CD14-positive monocyte (primary cell): ENCODE results near the gene HLA-DOA. TPM values are rescaled to one million over a fixed set of nuclear protein-coding genes. Genes with fewer than 3 reads are reported as not detected.

Experiments used
- DNase-seq, 3 donors: peaks; one replicate each; pipeline ENCODE4 v3.0.0-alpha.2; 2011 to 2022
- H2AFZ ChIP-seq: 2 replicates; pipeline ENCODE4 v1.6.0; 2012; ENCODE audit warnings: mild to moderate bottlenecking, low read depth, low read length, inconsistent platforms; ENCODE audit not compliant: insufficient read depth, poor library complexity, severe bottlenecking
- H3K27ac ChIP-seq, 2 donors: 1 replicate in 1 of 2; 2 replicates in 1 of 2; pipeline ENCODE4 v1.5.1; 2012 to 2013; ENCODE audit warnings: low read length in 2 of 2, control low read depth in 1 of 2, inconsistent platforms in 1 of 2, low read depth in 1 of 2, mild to moderate bottlenecking in 1 of 2
- H3K27me3 ChIP-seq, 2 donors: one replicate each; pipeline versions ENCODE4 v1.6.0 to v1.6.1; 2011 to 2013; ENCODE audit warnings: low read length in 2 of 2; ENCODE audit not compliant: control insufficient read depth in 2 of 2, insufficient read depth in 2 of 2
- H3K36me3 ChIP-seq, 2 donors: replicated peaks in 1 of 2; 1 replicate in 1 of 2; 2 replicates in 1 of 2; pipeline versions ENCODE4 v1.5.1 to v1.6.1; 2012 to 2013; ENCODE audit warnings: low read length in 2 of 2, control low read depth in 1 of 2, inconsistent platforms in 1 of 2, mild to moderate bottlenecking in 1 of 2; ENCODE audit not compliant: insufficient read depth in 2 of 2, control insufficient read depth in 1 of 2
- H3K4me1 ChIP-seq, 2 donors: 1 replicate in 1 of 2; 2 replicates in 1 of 2; pipeline versions ENCODE4 v1.5.1 to v1.6.1; 2012 to 2013; ENCODE audit warnings: low read length in 2 of 2, control low read depth in 1 of 2, inconsistent platforms in 1 of 2, mild to moderate bottlenecking in 1 of 2, moderate library complexity in 1 of 2; ENCODE audit not compliant: insufficient read depth in 2 of 2, control insufficient read depth in 1 of 2
- H3K4me2 ChIP-seq: replicated peaks from 2 replicates; pipeline ENCODE3; 2012; ENCODE audit warnings: low read length, moderate library complexity, mild to moderate bottlenecking; ENCODE audit not compliant: poor library complexity, severe bottlenecking; ENCODE audit errors: extremely low read depth
- H3K4me3 ChIP-seq, 3 experiments: fragments of 200-600 bp in 1 of 3; sonication (generic) in 1 of 3; replicated peaks in 1 of 3; 1 replicate in 2 of 3; 2 replicates in 1 of 3; pipeline ENCODE4 v1.5.1; 2011 to 2013; ENCODE audit warnings: low read length in 3 of 3, mild to moderate bottlenecking in 3 of 3, control low read depth in 2 of 3, low read depth in 2 of 3, inconsistent platforms in 1 of 3, moderate library complexity in 1 of 3
- H3K79me2 ChIP-seq: 2 replicates; pipeline ENCODE4 v1.6.0; 2012; ENCODE audit warnings: mild to moderate bottlenecking, control low read depth, inconsistent platforms, low read length, moderate library complexity; ENCODE audit not compliant: insufficient read depth
- H3K9ac ChIP-seq: 2 replicates; pipeline ENCODE4 v1.6.0; 2017; ENCODE audit warnings: low read length, mild to moderate bottlenecking; ENCODE audit not compliant: insufficient read depth, poor library complexity, severe bottlenecking
- H3K9me3 ChIP-seq, 2 donors: replicated peaks in 1 of 2; 1 replicate in 1 of 2; 2 replicates in 1 of 2; pipeline versions ENCODE4 v1.5.1 to v1.6.1; 2012 to 2013; ENCODE audit warnings: low read length in 2 of 2, control low read depth in 1 of 2; ENCODE audit not compliant: control insufficient read depth in 1 of 2, insufficient read depth in 1 of 2
- H4K20me1 ChIP-seq: 2 replicates; pipeline ENCODE4 v1.6.0; 2012; ENCODE audit warnings: mild to moderate bottlenecking, low read length, control low read depth, moderate library complexity; ENCODE audit not compliant: insufficient read depth
- H3K27ac Mint-ChIP-seq, 7 donors: one replicate each; pipeline ENCODE4 v1.8.0; 2020; ENCODE audit warnings: mild to moderate bottlenecking in 7 of 7, mixed read lengths in 7 of 7, moderate library complexity in 6 of 7, inconsistent platforms in 2 of 7
- H3K27me3 Mint-ChIP-seq, 3 donors: one replicate each; pipeline ENCODE4 v1.8.0; 2021 to 2022; ENCODE audit warnings: low read depth in 3 of 3, mild to moderate bottlenecking in 3 of 3, mixed read lengths in 3 of 3, moderate library complexity in 3 of 3, inconsistent platforms in 1 of 3
- H3K36me3 Mint-ChIP-seq, 2 donors: one replicate each; pipeline ENCODE4 v1.8.0; 2020; ENCODE audit warnings: mixed read lengths in 2 of 2, inconsistent platforms in 1 of 2, mild to moderate bottlenecking in 1 of 2
- H3K4me1 Mint-ChIP-seq: one replicate; pipeline ENCODE4 v1.8.0; 2020; ENCODE audit warnings: mild to moderate bottlenecking, mixed read lengths
- H3K4me3 Mint-ChIP-seq, 2 donors: one replicate each; pipeline ENCODE4 v1.8.0; 2020; ENCODE audit warnings: mild to moderate bottlenecking in 2 of 2, mixed read lengths in 2 of 2, moderate library complexity in 1 of 2
- H3K9me3 Mint-ChIP-seq, 7 donors: one replicate each; pipeline ENCODE4 v1.8.0; 2020 to 2022; ENCODE audit warnings: mixed read lengths in 7 of 7, mild to moderate bottlenecking in 6 of 7, moderate library complexity in 6 of 7, inconsistent platforms in 2 of 7
- WGBS: methylation state at CpG from one replicate; pipeline ENCODE4 v1.1.5; 2013; ENCODE audit warnings: missing lambda C conversion rate; ENCODE audit not compliant: insufficient coverage; 5-methylcytosine and 5-hydroxymethylcytosine counted together
- intact Hi-C, 2 donors: fragments of 100-400 bp; cut with micrococcal nuclease; formaldehyde crosslinking; loops; one replicate each; pipeline versions ENCODE4 v1.15.0 to v1.15.1; 2023
- polyA plus RNA-seq, 3 donors: library from polyadenylated mRNA; depleted of rRNA in 1 of 3; unstranded in 2 of 3; stranded (reverse) in 1 of 3; fragments of 300-500 nt in 2 of 3; fragments of >200 nt in 1 of 3; fragmentation: Illumina TruSeq in 2 of 3; gene quantifications; 1 replicate in 2 of 3; 2 replicates in 1 of 3; pipeline ENCODE4 v1.2.3, GENCODE V29; 2012 to 2021
- TF ChIP-seq, protein P1 (sequence below): fragments of 200-600 bp; IDR thresholded peaks from one replicate; pipeline ENCODE4 v1.8.0; 2022; ENCODE audit warnings: antibody characterized with exemption, mild to moderate bottlenecking

Gene HLA-DOA
- polyA plus RNA-seq, 3 donors, result 2.8 to 15.4 (median 9.1) TPM

DNA sequence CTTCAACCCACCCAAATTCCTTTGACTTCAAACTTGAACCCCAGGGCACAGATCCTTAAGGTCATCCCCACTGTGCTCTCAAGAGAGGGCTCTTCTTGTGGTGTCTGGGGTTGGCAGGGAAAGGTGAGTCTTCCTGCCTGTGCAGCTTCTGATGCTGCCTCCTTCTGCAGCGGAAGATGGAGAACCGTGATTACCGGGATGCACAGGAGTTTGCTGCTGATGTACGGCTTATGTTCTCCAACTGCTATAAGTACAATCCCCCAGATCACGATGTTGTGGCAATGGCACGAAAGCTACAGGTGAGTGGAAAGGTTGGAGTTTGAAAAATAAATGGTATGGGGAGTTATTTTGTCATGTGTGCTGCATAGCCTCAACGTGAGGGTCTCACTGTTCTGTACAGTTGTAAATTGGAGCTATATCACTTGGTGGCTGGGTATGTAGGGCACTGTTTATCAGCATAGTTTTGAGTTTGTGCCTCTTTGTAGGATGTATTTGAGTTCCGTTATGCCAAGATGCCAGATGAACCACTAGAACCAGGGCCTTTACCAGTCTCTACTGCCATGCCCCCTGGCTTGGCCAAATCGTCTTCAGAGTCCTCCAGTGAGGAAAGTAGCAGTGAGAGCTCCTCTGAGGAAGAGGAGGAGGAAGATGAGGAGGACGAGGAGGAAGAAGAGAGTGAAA, 32.0 kb downstream of the HLA-DOA start:
- H3K27me3 Mint-ChIP-seq, result peaks cover 0 to 7% (median 0%) of the 10 kb centered on the region in 3 donors
- intact Hi-C loops, result no loop called here
- H4K20me1 ChIP-seq, result peaks cover 100% of the 10 kb centered on the region
- peaks cover 79 to 89% of the 10 kb centered on the region in 2 donors for H3K36me3 ChIP-seq
- H3K9ac ChIP-seq, result no peak overlapping the region
- H3K9me3 ChIP-seq, result no peaks in the 10 kb centered on the region
- no peak for DNase-seq
- peak overlapping the region in 6 of 7 donors; percentile 3 to 78 (median 8) for H3K27ac Mint-ChIP-seq
- H3K27me3 ChIP-seq, result no peaks in the 10 kb centered on the region
- TF ChIP-seq, protein P1, sequence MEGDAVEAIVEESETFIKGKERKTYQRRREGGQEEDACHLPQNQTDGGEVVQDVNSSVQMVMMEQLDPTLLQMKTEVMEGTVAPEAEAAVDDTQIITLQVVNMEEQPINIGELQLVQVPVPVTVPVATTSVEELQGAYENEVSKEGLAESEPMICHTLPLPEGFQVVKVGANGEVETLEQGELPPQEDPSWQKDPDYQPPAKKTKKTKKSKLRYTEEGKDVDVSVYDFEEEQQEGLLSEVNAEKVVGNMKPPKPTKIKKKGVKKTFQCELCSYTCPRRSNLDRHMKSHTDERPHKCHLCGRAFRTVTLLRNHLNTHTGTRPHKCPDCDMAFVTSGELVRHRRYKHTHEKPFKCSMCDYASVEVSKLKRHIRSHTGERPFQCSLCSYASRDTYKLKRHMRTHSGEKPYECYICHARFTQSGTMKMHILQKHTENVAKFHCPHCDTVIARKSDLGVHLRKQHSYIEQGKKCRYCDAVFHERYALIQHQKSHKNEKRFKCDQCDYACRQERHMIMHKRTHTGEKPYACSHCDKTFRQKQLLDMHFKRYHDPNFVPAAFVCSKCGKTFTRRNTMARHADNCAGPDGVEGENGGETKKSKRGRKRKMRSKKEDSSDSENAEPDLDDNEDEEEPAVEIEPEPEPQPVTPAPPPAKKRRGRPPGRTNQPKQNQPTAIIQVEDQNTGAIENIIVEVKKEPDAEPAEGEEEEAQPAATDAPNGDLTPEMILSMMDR, result no peak
- peaks cover 91 to 100% of the 10 kb centered on the region in 2 donors for H3K36me3 Mint-ChIP-seq
- H3K9me3 Mint-ChIP-seq, result peaks cover 0 to 6% (median 0%) of the 10 kb centered on the region in 7 donors
- H2AFZ ChIP-seq, result no peak overlapping the region
- H3K4me1 Mint-ChIP-seq, result peaks cover 58% of the 10 kb centered on the region
- no peak overlapping the region for H3K4me2 ChIP-seq
- no peak overlapping the region for H3K4me3 ChIP-seq
- peaks cover 30 to 45% of the 10 kb centered on the region in 2 donors for H3K4me1 ChIP-seq
- H3K79me2 ChIP-seq, result peaks cover 71% of the 10 kb centered on the region
- H3K27ac ChIP-seq, result peak overlapping the region in 1 of 2 donors; percentile 26
- no peak overlapping the region for H3K4me3 Mint-ChIP-seq
- 76% methylated on average over 5 of the region's 10 CpGs for WGBS

DNA sequence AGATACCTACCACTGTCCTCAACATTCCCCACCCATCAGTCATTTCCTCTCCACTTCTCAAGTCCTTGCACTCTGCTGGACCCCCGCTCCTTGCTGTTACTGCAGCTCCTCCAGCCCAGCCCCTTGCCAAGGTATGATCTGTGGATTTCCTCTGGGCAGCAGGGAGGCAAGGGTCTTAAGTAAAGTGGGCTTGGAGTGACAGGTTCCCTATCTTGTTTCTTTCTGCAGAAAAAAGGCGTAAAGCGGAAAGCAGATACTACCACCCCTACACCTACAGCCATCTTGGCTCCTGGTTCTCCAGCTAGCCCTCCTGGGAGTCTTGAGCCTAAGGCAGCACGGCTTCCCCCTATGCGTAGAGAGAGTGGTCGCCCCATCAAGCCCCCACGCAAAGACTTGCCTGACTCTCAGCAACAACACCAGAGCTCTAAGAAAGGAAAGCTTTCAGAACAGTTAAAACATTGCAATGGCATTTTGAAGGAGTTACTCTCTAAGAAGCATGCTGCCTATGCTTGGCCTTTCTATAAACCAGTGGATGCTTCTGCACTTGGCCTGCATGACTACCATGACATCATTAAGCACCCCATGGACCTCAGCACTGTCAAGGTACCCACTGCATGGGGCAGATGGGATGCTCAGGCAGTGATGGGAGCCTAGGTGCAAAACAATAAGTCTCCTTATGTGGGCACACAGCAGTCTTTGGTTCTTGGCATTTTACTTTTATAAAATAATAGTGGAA, 32.9 kb downstream of the HLA-DOA start:
- no peaks in the 10 kb centered on the region for H3K27me3 ChIP-seq
- Mint-ChIP-seq H3K36me3 (peaks cover 84 to 95% of the 10 kb centered on the region in 2 donors), H3K9me3 (peaks cover 0 to 6% (median 0%) of the 10 kb centered on the region in 7 donors), H3K27me3 (peaks cover 0 to 8% (median 0%) of the 10 kb centered on the region in 3 donors), H3K27ac (peak overlapping the region in 6 of 7 donors; percentile 22 to 87 (median 64)), H3K4me3 (no peak overlapping the region), H3K4me1 (peaks cover 53% of the 10 kb centered on the region)
- H3K27ac ChIP-seq, result no peak overlapping the region
- H3K9ac ChIP-seq, result no peak overlapping the region
- WGBS, result 92% methylated on average over 6 of the region's 7 CpGs
- DNase-seq, result no peak
- no peaks in the 10 kb centered on the region for H3K9me3 ChIP-seq
- peaks cover 95% of the 10 kb centered on the region for H4K20me1 ChIP-seq
- peak overlapping the region; percentile 7 for H3K4me2 ChIP-seq
- no peak overlapping the region for H2AFZ ChIP-seq
- intact Hi-C loops, result no loop called here
- H3K4me3 ChIP-seq, result no peak overlapping the region
- peaks cover 76% of the 10 kb centered on the region for H3K79me2 ChIP-seq
- peaks cover 30 to 45% of the 10 kb centered on the region in 2 donors for H3K4me1 ChIP-seq
- TF ChIP-seq, protein P1, result no peak
- H3K36me3 ChIP-seq, result peaks cover 74 to 82% of the 10 kb centered on the region in 2 donors
